K562 (cell line): ENCODE measurements around the gene PDHX. TPM values are rescaled to one million over a fixed set of nuclear protein-coding genes. Genes with fewer than 3 reads are reported as not detected.
A peak's percentile ranks its signal among the peaks of the same experiment; 100 is the strongest.

Experiments
- CEBPG ChIP-seq, 3 experiments: fragments of 200-800 bp in 1 of 3; sonication (Bioruptor generic) in 1 of 3; sonication (generic) in 1 of 3; formaldehyde crosslinking in 1 of 3; IDR thresholded peaks in 2 of 3; conservative IDR thresholded peaks in 1 of 3; 2 replicates each; pipeline versions ENCODE4 v1.6.1 to v1.8.0; 2016 to 2022; ENCODE audit warnings: missing compliant biosample characterization in 2 of 3, missing genetic modification characterization in 2 of 3, mild to moderate bottlenecking in 1 of 3, missing genetic modification reagents in 1 of 3
- POLR3A ChIP-seq: IDR thresholded peaks from 2 replicates; pipeline ENCODE4 v1.6.1; 2011; ENCODE audit warnings: borderline replicate concordance, mild to moderate bottlenecking, moderate library complexity; ENCODE audit not compliant: insufficient read length, insufficient read depth; ENCODE audit errors: extremely low read depth
- RAD21 ChIP-seq, 2 experiments: fragments of 250-450 bp in 1 of 2; fragments of 450-650 bp in 1 of 2; sonication (Bioruptor Pico) in 1 of 2; formaldehyde crosslinking in 1 of 2; IDR thresholded peaks in 1 of 2; conservative IDR thresholded peaks in 1 of 2; 2 replicates each; pipeline versions ENCODE4 v1.4.0 to v1.8.0; 2020 to 2022; ENCODE audit warnings: mild to moderate bottlenecking in 2 of 2, moderate library complexity in 1 of 2
- RBM15 ChIP-seq: fragments of 200-400 bp; formaldehyde crosslinking; IDR thresholded peaks from 2 replicates; pipeline ENCODE4 v1.6.1; 2018; ENCODE audit warnings: mild to moderate bottlenecking, low read length, moderate library complexity; ENCODE audit not compliant: insufficient read depth
- SRSF7 ChIP-seq: fragments of 200-400 bp; formaldehyde crosslinking; optimal IDR thresholded peaks from 2 replicates; pipeline ENCODE3; 2017; ENCODE audit warnings: mild to moderate bottlenecking, low read depth, low read length
- TRIM24 ChIP-seq, 2 experiments: fragments of 450-650 bp; IDR thresholded peaks; 2 replicates each; pipeline ENCODE4 v1.6.1; 2016
- U2AF2 ChIP-seq: fragments of 200-400 bp; formaldehyde crosslinking; optimal IDR thresholded peaks from 2 replicates; pipeline ENCODE3; 2017; ENCODE audit warnings: low read depth, mild to moderate bottlenecking, low read length
- ZC3H11A ChIP-seq: IDR thresholded peaks from 2 replicates; pipeline ENCODE4 v1.6.1; 2012; ENCODE audit warnings: low read depth, low read length, improper control_type of control experiment
- ZNF584 ChIP-seq: fragments of 200-800 bp; sonication (Bioruptor generic); IDR thresholded peaks from 2 replicates; pipeline ENCODE4 v1.6.1; 2016; ENCODE audit warnings: low read depth, mild to moderate bottlenecking, missing genetic modification characterization, missing compliant biosample characterization
- ZNF699 ChIP-seq: fragments of 250-450 bp; sonication (Bioruptor Pico); IDR thresholded peaks from 2 replicates; pipeline ENCODE4 v1.8.0; 2021; ENCODE audit warnings: mild to moderate bottlenecking, moderate library complexity; ENCODE audit not compliant: insufficient replicate concordance
- polyA plus RNA-seq, 8 experiments: library from polyadenylated mRNA; depleted of rRNA in 4 of 8; stranded (reverse) in 5 of 8; unstranded in 3 of 8; fragments of >200 nt; fragmentation: Nextera tagmentation in 2 of 8; fragmentation: Illumina TruSeq in 1 of 8; extraction: Ambion mirVana in 2 of 8; extraction: Trizol in 1 of 8; gene quantifications; 2 replicates each; pipeline versions ENCODE4 v1.2.1 to v1.2.3, GENCODE V29; 2011 to 2014; ENCODE audit warnings: inconsistent platforms in 1 of 8, missing spikeins in 1 of 8
- total RNA-seq, 7 experiments: library from RNA; depleted of rRNA in 6 of 7; stranded (reverse); fragments of >200 nt in 6 of 7; fragmentation: Illumina TruSeq in 2 of 7; extraction: Trizol in 2 of 7; gene quantifications; 2 replicates each; pipeline versions ENCODE4 v1.2.1 to v1.2.3, GENCODE V29; 2011 to 2021; ENCODE audit warnings: low replicate concordance in 1 of 7
- TF ChIP-seq, protein P1 (sequence below), 2 experiments: fragments of 450-650 bp; formaldehyde crosslinking in 1 of 2; IDR thresholded peaks; 2 replicates each; pipeline versions ENCODE4 v1.4.0 to v1.6.1; 2014 to 2020; ENCODE audit warnings: mild to moderate bottlenecking in 2 of 2, borderline replicate concordance in 1 of 2, low read depth in 1 of 2
- TF ChIP-seq, protein P2 (sequence below), 2 experiments: fragments of 450-650 bp; IDR thresholded peaks; 2 replicates each; pipeline ENCODE4 v1.6.1; 2016

The PDHX gene
- total and polyA plus RNA-seq, 9 of the 15 experiments (the other 6 are each of a cell fraction or from before 2014, with no cell fraction given) = 20.8 to 43.5 (median 31.2) TPM

DNA sequence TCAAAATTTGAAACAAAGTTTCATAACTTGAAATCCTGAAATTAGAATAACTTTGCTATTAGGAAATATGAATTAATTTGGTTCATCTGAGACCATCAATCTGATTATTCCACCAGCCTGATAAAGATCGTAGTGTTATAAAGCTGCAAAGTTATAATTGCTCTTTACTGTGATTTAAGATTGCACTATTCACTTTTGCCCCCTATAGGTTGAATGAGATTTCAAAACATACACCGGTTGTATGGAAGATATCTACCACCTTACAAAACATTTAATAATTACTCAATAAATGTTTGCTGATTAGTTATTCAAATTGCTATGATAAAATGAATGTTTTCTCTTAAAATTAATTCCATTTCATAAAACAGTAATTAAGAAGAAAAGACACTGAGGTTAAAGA is 26.3 kb upstream of the PDHX start (continued):
- TF ChIP-seq, protein P1, sequence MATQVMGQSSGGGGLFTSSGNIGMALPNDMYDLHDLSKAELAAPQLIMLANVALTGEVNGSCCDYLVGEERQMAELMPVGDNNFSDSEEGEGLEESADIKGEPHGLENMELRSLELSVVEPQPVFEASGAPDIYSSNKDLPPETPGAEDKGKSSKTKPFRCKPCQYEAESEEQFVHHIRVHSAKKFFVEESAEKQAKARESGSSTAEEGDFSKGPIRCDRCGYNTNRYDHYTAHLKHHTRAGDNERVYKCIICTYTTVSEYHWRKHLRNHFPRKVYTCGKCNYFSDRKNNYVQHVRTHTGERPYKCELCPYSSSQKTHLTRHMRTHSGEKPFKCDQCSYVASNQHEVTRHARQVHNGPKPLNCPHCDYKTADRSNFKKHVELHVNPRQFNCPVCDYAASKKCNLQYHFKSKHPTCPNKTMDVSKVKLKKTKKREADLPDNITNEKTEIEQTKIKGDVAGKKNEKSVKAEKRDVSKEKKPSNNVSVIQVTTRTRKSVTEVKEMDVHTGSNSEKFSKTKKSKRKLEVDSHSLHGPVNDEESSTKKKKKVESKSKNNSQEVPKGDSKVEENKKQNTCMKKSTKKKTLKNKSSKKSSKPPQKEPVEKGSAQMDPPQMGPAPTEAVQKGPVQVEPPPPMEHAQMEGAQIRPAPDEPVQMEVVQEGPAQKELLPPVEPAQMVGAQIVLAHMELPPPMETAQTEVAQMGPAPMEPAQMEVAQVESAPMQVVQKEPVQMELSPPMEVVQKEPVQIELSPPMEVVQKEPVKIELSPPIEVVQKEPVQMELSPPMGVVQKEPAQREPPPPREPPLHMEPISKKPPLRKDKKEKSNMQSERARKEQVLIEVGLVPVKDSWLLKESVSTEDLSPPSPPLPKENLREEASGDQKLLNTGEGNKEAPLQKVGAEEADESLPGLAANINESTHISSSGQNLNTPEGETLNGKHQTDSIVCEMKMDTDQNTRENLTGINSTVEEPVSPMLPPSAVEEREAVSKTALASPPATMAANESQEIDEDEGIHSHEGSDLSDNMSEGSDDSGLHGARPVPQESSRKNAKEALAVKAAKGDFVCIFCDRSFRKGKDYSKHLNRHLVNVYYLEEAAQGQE (IDR thresholded peaks at IDR 0.05; ENCODE audit: borderline replicate concordance) = peak; percentile 53; the same call in 1 of the 2 replicates
- TF ChIP-seq, protein P1 (CRISPR knock-in tag; IDR thresholded peaks at IDR 0.05; ENCODE audit: low read depth) = no peak
- TF ChIP-seq RBM15 (no peak), ZNF699 (CRISPR knock-in tag) (no peak), ZNF584 (peak; percentile 40; the same call in 1 of the 2 replicates), CEBPG (CRISPR knock-in tag; IDR thresholded peaks at IDR 0.05) (no peak), CEBPG (tag; conservative IDR thresholded peaks at IDR 0.05 in 1 of 2, IDR thresholded peaks at IDR 0.05 in 1 of 2) (0 out of 4 replicates have a peak, but pooled peaks of 1 of the 2 experiments have one; percentile 21), POLR3A (no peak), SRSF7 (no peak), ZC3H11A (no peak), U2AF2 (no peak), TRIM24 (IDR thresholded peaks at IDR 0.05) (no peak), RAD21 (CRISPR knock-in tag; conservative IDR thresholded peaks at IDR 0.05 in 1 of 2, IDR thresholded peaks at IDR 0.05 in 1 of 2) (peak; percentile 52 to 65)
- TF ChIP-seq, protein P2, sequence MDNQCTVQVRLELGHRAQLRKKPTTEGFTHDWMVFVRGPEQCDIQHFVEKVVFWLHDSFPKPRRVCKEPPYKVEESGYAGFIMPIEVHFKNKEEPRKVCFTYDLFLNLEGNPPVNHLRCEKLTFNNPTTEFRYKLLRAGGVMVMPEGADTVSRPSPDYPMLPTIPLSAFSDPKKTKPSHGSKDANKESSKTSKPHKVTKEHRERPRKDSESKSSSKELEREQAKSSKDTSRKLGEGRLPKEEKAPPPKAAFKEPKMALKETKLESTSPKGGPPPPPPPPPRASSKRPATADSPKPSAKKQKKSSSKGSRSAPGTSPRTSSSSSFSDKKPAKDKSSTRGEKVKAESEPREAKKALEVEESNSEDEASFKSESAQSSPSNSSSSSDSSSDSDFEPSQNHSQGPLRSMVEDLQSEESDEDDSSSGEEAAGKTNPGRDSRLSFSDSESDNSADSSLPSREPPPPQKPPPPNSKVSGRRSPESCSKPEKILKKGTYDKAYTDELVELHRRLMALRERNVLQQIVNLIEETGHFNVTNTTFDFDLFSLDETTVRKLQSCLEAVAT (IDR thresholded peaks at IDR 0.05) = no peak
